ENCODE results near the gene FBXO39.

DNA sequence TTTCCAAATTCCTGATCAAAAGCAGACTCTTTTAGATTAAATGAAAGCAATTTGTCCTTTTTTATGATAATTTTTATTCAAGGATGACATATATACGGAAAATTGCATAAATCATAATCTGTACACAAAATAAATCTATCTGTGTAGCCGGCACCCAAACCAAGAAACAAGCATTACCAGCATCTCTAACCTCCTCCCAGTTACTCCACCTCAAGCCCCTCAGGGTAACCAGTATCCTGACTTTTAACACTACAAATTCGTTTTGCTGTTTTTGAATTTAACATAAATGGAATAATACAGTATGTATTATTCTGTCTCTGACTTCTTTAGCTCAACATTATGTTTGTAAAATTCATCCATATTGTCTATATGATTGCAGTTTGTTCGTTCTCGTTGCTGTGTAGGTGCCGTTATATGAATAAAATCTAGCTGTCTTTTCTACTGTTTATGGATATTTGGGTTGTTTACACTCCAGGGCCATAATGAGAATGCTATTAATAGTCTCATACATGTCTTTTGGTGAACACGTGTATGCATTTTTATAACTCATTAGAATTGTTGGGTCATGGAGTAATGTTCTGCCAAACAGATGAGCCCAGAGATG is 54.5 kb downstream of the FBXO39 start:
- TF ChIP-seq, protein P1, sequence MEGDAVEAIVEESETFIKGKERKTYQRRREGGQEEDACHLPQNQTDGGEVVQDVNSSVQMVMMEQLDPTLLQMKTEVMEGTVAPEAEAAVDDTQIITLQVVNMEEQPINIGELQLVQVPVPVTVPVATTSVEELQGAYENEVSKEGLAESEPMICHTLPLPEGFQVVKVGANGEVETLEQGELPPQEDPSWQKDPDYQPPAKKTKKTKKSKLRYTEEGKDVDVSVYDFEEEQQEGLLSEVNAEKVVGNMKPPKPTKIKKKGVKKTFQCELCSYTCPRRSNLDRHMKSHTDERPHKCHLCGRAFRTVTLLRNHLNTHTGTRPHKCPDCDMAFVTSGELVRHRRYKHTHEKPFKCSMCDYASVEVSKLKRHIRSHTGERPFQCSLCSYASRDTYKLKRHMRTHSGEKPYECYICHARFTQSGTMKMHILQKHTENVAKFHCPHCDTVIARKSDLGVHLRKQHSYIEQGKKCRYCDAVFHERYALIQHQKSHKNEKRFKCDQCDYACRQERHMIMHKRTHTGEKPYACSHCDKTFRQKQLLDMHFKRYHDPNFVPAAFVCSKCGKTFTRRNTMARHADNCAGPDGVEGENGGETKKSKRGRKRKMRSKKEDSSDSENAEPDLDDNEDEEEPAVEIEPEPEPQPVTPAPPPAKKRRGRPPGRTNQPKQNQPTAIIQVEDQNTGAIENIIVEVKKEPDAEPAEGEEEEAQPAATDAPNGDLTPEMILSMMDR (IDR thresholded peaks at IDR 0.05): no peak
- TF ChIP-seq POLR2A (IDR thresholded peaks at IDR 0.05): no peak

Measured in body of pancreas (tissue), 4 donors.